Loucy (cell line): ENCODE results near the gene MYO1H.

Experiments used
- CTCF ChIP-seq: fragments of 200-600 bp; sonication (generic); conservative IDR thresholded peaks from 2 replicates; pipeline ENCODE4 v1.5.1; 2014; ENCODE audit warnings: mild to moderate bottlenecking, antibody characterized with exemption, low read length
- EZH2phosphoT487 ChIP-seq: fragments of 200-600 bp; IDR thresholded peaks from 2 replicates; pipeline ENCODE4 v1.6.1; 2018; ENCODE audit warnings: antibody characterized with exemption, mild to moderate bottlenecking, moderate library complexity, borderline replicate concordance

GRCh38 chr12:109301643-109302168 lies 46.0 kb upstream of the MYO1H start:
- TF ChIP-seq CTCF (no peak), EZH2phosphoT487 (no peak)
